Measurements from ENCODE around the gene NOP9. TPM values are rescaled to one million over a fixed set of nuclear protein-coding genes. Genes with fewer than 3 reads are reported as not detected.
A peak's percentile ranks its signal among the peaks of the same experiment; 100 is the strongest.
"Not testable (repeated sequence)": the region's sequence is repeated elsewhere in the genome, so short reads cannot be mapped to it uniquely, and the experiment has no call there.

NOP9 gene
- total and polyA plus RNA-seq, 4 experiments from 2014 or later = 0.83 to 28.1 (median 12.3) TPM

DNA sequence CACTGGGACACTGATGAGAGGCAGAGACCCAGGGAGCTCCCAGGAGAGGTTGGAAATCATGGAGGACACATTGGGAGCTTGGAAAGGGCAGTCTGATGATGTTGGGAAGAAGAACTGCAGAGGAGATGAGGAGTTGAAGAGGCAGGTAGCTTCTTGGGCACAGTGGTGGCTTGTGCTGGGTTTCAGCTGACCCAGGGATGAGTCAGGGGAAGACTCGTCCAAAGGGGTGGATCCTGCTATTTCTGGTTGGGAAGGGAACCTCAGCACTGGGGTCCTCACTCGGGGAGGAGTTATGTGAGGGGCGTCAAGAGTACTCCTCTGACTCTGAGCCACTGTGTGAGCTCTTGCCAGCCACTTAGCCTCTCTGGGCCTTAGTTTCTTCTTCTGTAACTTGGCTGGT lies 23.7 kb downstream of the NOP9 start:
- H3K27me3 ChIP-seq (ENCODE audit: insufficient read depth, low read length) = no peaks in the 10 kb centered on the region
- peaks cover 9% of the 10 kb centered on the region for H3K4me1 ChIP-seq (ENCODE audit: insufficient read depth, low read length)
- no peaks in the 10 kb centered on the region for H3K36me3 ChIP-seq (ENCODE audit: insufficient read depth, low read length)
- peaks cover 4 to 23% (median 8%) of the 10 kb centered on the region in 4 donors for H3K4me1 Mint-ChIP-seq
- no peaks in the 10 kb centered on the region for H3K9me3 Mint-ChIP-seq
- ChIA-PET POLR2A (ENCODE audit: partially characterized antibody) (no interaction called here), CTCF (ENCODE audit: partially characterized antibody) (interaction anchor here (0.8 to 23.0 kb wide), 5 partner anchors 9 to 109 kb away, joined by 3 to 791 read pairs (median 9); partner anchors contain the start of genes CBLN3, CIDEB, KHNYN and SDR39U1)
- H3K4me3 ChIP-seq (ENCODE audit: low read length in 2 of 2) = no peak overlapping the region
- no peak overlapping the region for H3K27ac ChIP-seq (ENCODE audit: low read depth, low read length)
- peaks cover 0 to 1% of the 10 kb centered on the region in 2 donors for H3K27me3 Mint-ChIP-seq
- intact Hi-C loops (cut with micrococcal nuclease) = no loop called here
- H3K9me3 ChIP-seq (ENCODE audit: control insufficient read depth in 1 of 2, low read length in 2 of 2) = no peaks in the 10 kb centered on the region
- no peak for DNase-seq
- no peak overlapping the region for H3K27ac Mint-ChIP-seq
- peak overlapping the region in 1 of 8 donors; percentile 2 for H3K4me3 Mint-ChIP-seq
- no peaks in the 10 kb centered on the region for H3K36me3 Mint-ChIP-seq

DNA sequence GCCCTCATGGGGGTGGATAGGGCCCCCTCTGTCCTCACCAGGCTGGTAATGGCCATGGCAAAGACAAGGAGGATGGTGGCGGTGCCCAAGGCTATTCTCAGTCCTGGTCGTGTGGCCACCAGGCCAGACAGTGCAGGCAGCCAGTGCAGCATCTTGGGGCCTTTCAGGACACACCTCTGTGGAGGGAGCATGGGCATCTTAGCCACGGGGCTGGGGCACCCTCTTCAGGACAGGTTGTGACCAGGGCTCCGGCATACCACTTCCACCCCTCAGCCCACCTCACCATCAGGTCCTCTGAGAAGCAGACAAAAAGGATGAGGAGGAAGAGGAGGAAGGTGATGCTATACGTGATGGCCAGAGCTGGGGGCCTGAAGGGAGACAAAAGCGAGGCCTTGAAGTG lies 24.4 kb downstream of the NOP9 start:
- H3K27me3 ChIP-seq (ENCODE audit: insufficient read depth, low read length) = no peaks in the 10 kb centered on the region
- H3K27ac ChIP-seq (ENCODE audit: low read depth, low read length) = no peak overlapping the region
- Mint-ChIP-seq H3K9me3 (no peaks in the 10 kb centered on the region), H3K27me3 (peaks cover 0 to 1% of the 10 kb centered on the region in 2 donors), H3K4me3 (no peak overlapping the region), H3K27ac (peak overlapping the region in 1 of 7 donors; percentile 15), H3K4me1 (peaks cover 9 to 30% (median 14%) of the 10 kb centered on the region in 4 donors), H3K36me3 (no peaks in the 10 kb centered on the region)
- POLR2A ChIA-PET (ENCODE audit: partially characterized antibody) = interaction anchor here (0.6 kb wide), 1 partner anchor 27 kb away, joined by 4 read pairs; no protein-coding TSS in a partner anchor
- no peak for DNase-seq
- H3K4me1 ChIP-seq (ENCODE audit: insufficient read depth, low read length) = peaks cover 14% of the 10 kb centered on the region
- CTCF ChIA-PET (ENCODE audit: partially characterized antibody) = interaction anchor here (0.8 to 23.0 kb wide), 4 partner anchors 8 to 108 kb away, joined by 3 to 791 read pairs (median 14); partner anchors contain the start of genes CBLN3, CIDEB, KHNYN and SDR39U1
- no peak overlapping the region for H3K4me3 ChIP-seq (ENCODE audit: low read length in 2 of 2)
- intact Hi-C loops (cut with micrococcal nuclease) = no loop called here
- H3K36me3 ChIP-seq (ENCODE audit: insufficient read depth, low read length) = no peaks in the 10 kb centered on the region
- no peaks in the 10 kb centered on the region for H3K9me3 ChIP-seq (ENCODE audit: control insufficient read depth in 1 of 2, low read length in 2 of 2)

GRCh38 chr14:24325041-24325530 lies 25.4 kb downstream of the NOP9 start:
- Mint-ChIP-seq H3K27ac (no peak overlapping the region), H3K4me3 (no peak overlapping the region), H3K36me3 (no peaks in the 10 kb centered on the region), H3K4me1 (peaks cover 18 to 36% (median 24%) of the 10 kb centered on the region in 4 donors), H3K27me3 (peaks cover 0 to 1% of the 10 kb centered on the region in 2 donors), H3K9me3 (no peaks in the 10 kb centered on the region)
- no peak for DNase-seq
- Histone ChIP-seq H3K36me3 (ENCODE audit: insufficient read depth, low read length) (no peaks in the 10 kb centered on the region), H3K9me3 (ENCODE audit: control insufficient read depth in 1 of 2, low read length in 2 of 2) (no peaks in the 10 kb centered on the region), H3K27ac (ENCODE audit: low read depth, low read length) (no peak overlapping the region), H3K27me3 (ENCODE audit: insufficient read depth, low read length) (no peaks in the 10 kb centered on the region), H3K4me3 (ENCODE audit: low read length in 2 of 2) (no peak overlapping the region), H3K4me1 (ENCODE audit: insufficient read depth, low read length) (peaks cover 25% of the 10 kb centered on the region)
- intact Hi-C loops (cut with micrococcal nuclease) = no loop called here
- POLR2A ChIA-PET (ENCODE audit: partially characterized antibody) = interaction anchor here (0.9 to 1.1 kb wide), 2 partner anchors 11 to 14 kb away, joined by 3 to 4 read pairs; partner anchors contain the start of gene LTB4R
- CTCF ChIA-PET (ENCODE audit: partially characterized antibody) = interaction anchor here (1.7 to 23.0 kb wide), 4 partner anchors 8 to 107 kb away, joined by 6 to 791 read pairs (median 14); partner anchors contain the start of genes CBLN3, CIDEB, KHNYN and LTB4R

DNA sequence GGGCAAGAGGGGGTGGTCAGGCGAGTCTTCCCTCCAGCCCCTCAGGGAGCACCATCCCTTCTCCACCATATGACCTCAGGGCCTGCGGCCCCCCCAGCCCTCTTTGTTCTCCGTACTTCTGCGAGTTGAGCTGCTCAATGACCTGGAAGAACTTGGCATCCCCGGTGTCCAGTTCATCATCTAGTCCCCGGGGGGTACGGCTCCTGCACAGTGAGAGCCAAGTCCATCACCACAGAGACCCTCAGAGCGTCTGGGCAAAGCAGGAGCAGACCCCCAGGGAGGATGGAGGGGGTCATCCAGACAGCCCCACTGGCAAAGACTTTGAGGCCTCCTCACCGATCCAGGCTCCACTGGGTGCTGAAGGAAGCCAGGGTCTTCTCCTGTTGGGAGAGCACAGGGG lies 26.3 kb downstream of the NOP9 start:
- H3K36me3 ChIP-seq (ENCODE audit: insufficient read depth, low read length) = no peaks in the 10 kb centered on the region
- ChIA-PET CTCF (ENCODE audit: partially characterized antibody) (interaction anchor here (1.7 to 23.0 kb wide), 3 partner anchors 15 to 106 kb away, joined by 6 to 791 read pairs (median 19); partner anchors contain the start of genes CBLN3, CIDEB, KHNYN and LTB4R), POLR2A (ENCODE audit: partially characterized antibody) (interaction anchor here (1.5 kb wide), 1 partner anchor 104 kb away, joined by 3 read pairs; the partner anchor contains the start of gene KHNYN)
- intact Hi-C loops (cut with micrococcal nuclease) = no loop called here
- Mint-ChIP-seq H3K36me3 (no peaks in the 10 kb centered on the region), H3K27ac (no peak overlapping the region), H3K27me3 (peaks cover 0 to 1% of the 10 kb centered on the region in 2 donors), H3K4me3 (no peak overlapping the region), H3K9me3 (no peaks in the 10 kb centered on the region), H3K4me1 (peaks cover 21 to 45% (median 31%) of the 10 kb centered on the region in 4 donors)
- no peak for DNase-seq
- peaks cover 26% of the 10 kb centered on the region for H3K4me1 ChIP-seq (ENCODE audit: insufficient read depth, low read length)
- H3K9me3 ChIP-seq (ENCODE audit: control insufficient read depth in 1 of 2, low read length in 2 of 2) = no peaks in the 10 kb centered on the region
- H3K4me3 ChIP-seq (ENCODE audit: low read length in 2 of 2) = no peak overlapping the region
- no peaks in the 10 kb centered on the region for H3K27me3 ChIP-seq (ENCODE audit: insufficient read depth, low read length)
- no peak overlapping the region for H3K27ac ChIP-seq (ENCODE audit: low read depth, low read length)

GRCh38 chr14:24327303-24327702 lies 27.7 kb downstream of the NOP9 start:
- Mint-ChIP-seq H3K27ac (peak overlapping the region in 4 of 7 donors; percentile 33 to 82 (median 77)), H3K4me1 (peaks cover 30 to 57% (median 41%) of the 10 kb centered on the region in 4 donors), H3K27me3 (peaks cover 2 to 5% of the 10 kb centered on the region in 2 donors), H3K9me3 (no peaks in the 10 kb centered on the region), H3K4me3 (peak overlapping the region in 2 of 8 donors; percentile 31 to 77), H3K36me3 (no peaks in the 10 kb centered on the region)
- Histone ChIP-seq H3K4me3 (ENCODE audit: low read length in 2 of 2) (no peak overlapping the region), H3K27me3 (ENCODE audit: insufficient read depth, low read length) (no peaks in the 10 kb centered on the region), H3K4me1 (ENCODE audit: insufficient read depth, low read length) (peaks cover 39% of the 10 kb centered on the region), H3K36me3 (ENCODE audit: insufficient read depth, low read length) (no peaks in the 10 kb centered on the region), H3K9me3 (ENCODE audit: control insufficient read depth in 1 of 2, low read length in 2 of 2) (no peaks in the 10 kb centered on the region), H3K27ac (ENCODE audit: low read depth, low read length) (no peak overlapping the region)
- CTCF ChIA-PET (ENCODE audit: partially characterized antibody) = interaction anchor here (1.2 to 23.0 kb wide), 5 partner anchors 17 to 219 kb away, joined by 4 to 791 read pairs (median 17); partner anchors contain the start of genes CBLN3, CIDEB, KHNYN and LTB4R
- intact Hi-C loops (cut with micrococcal nuclease) = no loop called here
- DNase-seq = no peak
- POLR2A ChIA-PET (ENCODE audit: partially characterized antibody) = interaction anchor here (1.2 to 1.5 kb wide), 4 partner anchors 17 to 103 kb away, joined by 3 read pairs; partner anchors contain the start of gene KHNYN

GRCh38 chr14:24327914-24328313 lies 28.3 kb downstream of the NOP9 start:
- not testable (repeated sequence) for H3K27me3 ChIP-seq (ENCODE audit: insufficient read depth, low read length); H3K9me3 Mint-ChIP-seq; H3K36me3 ChIP-seq (ENCODE audit: insufficient read depth, low read length); H3K9me3 ChIP-seq (ENCODE audit: control insufficient read depth in 1 of 2, low read length in 2 of 2); H3K4me3 ChIP-seq (ENCODE audit: low read length in 2 of 2); H3K27me3 Mint-ChIP-seq; H3K27ac ChIP-seq (ENCODE audit: low read depth, low read length); H3K36me3 Mint-ChIP-seq
- CTCF ChIA-PET (ENCODE audit: partially characterized antibody) = interaction anchor here (1.6 to 23.0 kb wide), 4 partner anchors 18 to 104 kb away, joined by 4 to 791 read pairs (median 124); partner anchors contain the start of genes CBLN3, CIDEB, KHNYN and LTB4R
- POLR2A ChIA-PET (ENCODE audit: partially characterized antibody) = interaction anchor here (2.2 to 6.8 kb wide), 2 partner anchors 16 to 103 kb away, joined by 12 to 75 read pairs; partner anchors contain the start of genes LTB4R and LTB4R2
- H3K27ac Mint-ChIP-seq = peak overlapping the region in 2 of 7 donors; percentile 33 to 86
- DNase-seq = peak in 1 of 5 donors; percentile 46
- peaks cover 34 to 63% (median 45%) of the 10 kb centered on the region in 4 donors for H3K4me1 Mint-ChIP-seq
- H3K4me3 Mint-ChIP-seq = peak overlapping the region in 2 of 8 donors; percentile 4 to 29
- peaks cover 45% of the 10 kb centered on the region for H3K4me1 ChIP-seq (ENCODE audit: insufficient read depth, low read length)
- intact Hi-C loops (cut with micrococcal nuclease) = loop anchor here (1.0 kb wide), 1 partner anchor 103 kb away; no protein-coding TSS in a partner anchor

Data from CD4-positive, alpha-beta memory T cell (primary cell).